ENCODE measurements around the gene CLEC4F.
A peak's percentile ranks its signal among the peaks of the same experiment; 100 is the strongest.

The CLEC4F gene

DNA sequence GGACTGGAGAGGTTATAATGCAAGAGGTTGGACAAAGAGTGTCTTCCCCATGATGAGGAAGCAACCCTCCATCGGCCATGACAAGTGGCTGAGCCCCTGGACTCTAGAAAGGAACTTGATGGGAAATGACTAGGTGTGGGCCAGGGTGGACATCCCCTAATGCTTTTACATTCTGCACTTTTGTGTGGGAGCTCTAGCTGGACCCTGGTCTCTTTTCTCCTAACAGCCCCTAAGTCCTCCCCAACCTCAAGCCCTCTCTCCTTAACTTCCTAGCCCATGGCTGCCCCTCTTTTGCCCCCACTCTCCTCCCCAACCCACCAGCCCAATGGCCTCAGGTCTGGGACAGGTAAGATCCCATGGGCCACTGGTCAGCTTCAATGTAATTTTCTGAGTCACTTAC is 12.8 kb upstream of the CLEC4F start:
- no peak overlapping the region for H3K4me3 ChIP-seq (ENCODE audit: control insufficient read depth in 1 of 7, extremely low read depth in 1 of 7, insufficient read depth in 4 of 7, low read depth in 2 of 7, low read length in 6 of 7)
- no peaks in the 10 kb centered on the region for H3K36me3 ChIP-seq (ENCODE audit: control insufficient read depth in 4 of 4, insufficient read depth in 4 of 4, low read length in 3 of 4)
- H3K4me1 ChIP-seq (ENCODE audit: control extremely low read depth in 1 of 4, control insufficient read depth in 4 of 4, insufficient read depth in 4 of 4, low read length in 3 of 4), result peaks cover 0 to 13% (median 2%) of the 10 kb centered on the region in 4 experiments
- 100% methylated on average over 1 of the region's 1 CpG for WGBS (ENCODE audit: insufficient coverage)
- H3K27ac ChIP-seq (ENCODE audit: insufficient read depth in 1 of 2, low read depth in 1 of 2, low read length in 2 of 2, poor library complexity in 1 of 2, severe bottlenecking in 2 of 2), result no peak overlapping the region
- peaks cover 0 to 6% (median 0%) of the 10 kb centered on the region in 5 experiments for H3K27me3 ChIP-seq (replicated peaks in 2 of 5; ENCODE audit: control insufficient read depth in 4 of 5, insufficient read depth in 5 of 5, low read length in 4 of 5)
- CTCF ChIA-PET, result interaction anchor here (1.0 kb wide), 1 partner anchor 30 kb away, joined by 3 read pairs; no protein-coding TSS in a partner anchor
- DNase-seq, result no peak
- no peaks in the 10 kb centered on the region for H3K9me3 ChIP-seq (ENCODE audit: control extremely low read depth in 1 of 5, control insufficient read depth in 4 of 5, insufficient read depth in 2 of 5, low read depth in 1 of 5, low read length in 4 of 5)
- POLR2A ChIA-PET, result no interaction called here

DNA sequence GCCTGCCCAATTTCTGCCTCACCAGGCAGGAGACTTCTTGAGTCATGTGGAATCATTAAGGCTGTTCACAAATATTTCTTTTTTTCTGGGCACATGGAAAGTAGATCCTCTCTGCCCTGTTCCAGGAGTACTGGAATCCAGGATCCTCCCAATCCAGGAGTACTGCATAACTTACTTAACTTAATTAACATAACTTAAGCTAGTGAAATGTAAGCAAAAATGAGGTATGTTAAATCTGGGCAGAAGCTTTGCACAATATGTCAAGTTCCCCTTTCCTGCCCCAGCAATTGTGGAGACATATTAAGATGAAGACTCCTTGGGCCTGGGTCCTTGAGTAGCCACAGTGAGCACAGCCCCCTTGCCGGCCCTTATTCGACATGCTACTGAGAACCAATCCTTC is 12.0 kb upstream of the CLEC4F start:
- POLR2A ChIA-PET, result no interaction called here
- Histone ChIP-seq H3K36me3 (ENCODE audit: control insufficient read depth in 4 of 4, insufficient read depth in 4 of 4, low read length in 3 of 4) (no peaks in the 10 kb centered on the region), H3K27ac (ENCODE audit: insufficient read depth in 1 of 2, low read depth in 1 of 2, low read length in 2 of 2, poor library complexity in 1 of 2, severe bottlenecking in 2 of 2) (no peak overlapping the region), H3K4me3 (ENCODE audit: control insufficient read depth in 1 of 7, extremely low read depth in 1 of 7, insufficient read depth in 4 of 7, low read depth in 2 of 7, low read length in 6 of 7) (no peak overlapping the region), H3K27me3 (replicated peaks in 2 of 5; ENCODE audit: control insufficient read depth in 4 of 5, insufficient read depth in 5 of 5, low read length in 4 of 5) (peaks cover 0 to 6% (median 0%) of the 10 kb centered on the region in 5 experiments), H3K9me3 (ENCODE audit: control extremely low read depth in 1 of 5, control insufficient read depth in 4 of 5, insufficient read depth in 2 of 5, low read depth in 1 of 5, low read length in 4 of 5) (no peaks in the 10 kb centered on the region), H3K4me1 (ENCODE audit: control extremely low read depth in 1 of 4, control insufficient read depth in 4 of 4, insufficient read depth in 4 of 4, low read length in 3 of 4) (peaks cover 0 to 13% (median 2%) of the 10 kb centered on the region in 4 experiments)
- 92% methylated on average over 2 of the region's 2 CpGs for WGBS (ENCODE audit: insufficient coverage)
- CTCF ChIA-PET, result no interaction called here
- peak in 2 of 3 donors; percentile 30 to 35 for DNase-seq

DNA sequence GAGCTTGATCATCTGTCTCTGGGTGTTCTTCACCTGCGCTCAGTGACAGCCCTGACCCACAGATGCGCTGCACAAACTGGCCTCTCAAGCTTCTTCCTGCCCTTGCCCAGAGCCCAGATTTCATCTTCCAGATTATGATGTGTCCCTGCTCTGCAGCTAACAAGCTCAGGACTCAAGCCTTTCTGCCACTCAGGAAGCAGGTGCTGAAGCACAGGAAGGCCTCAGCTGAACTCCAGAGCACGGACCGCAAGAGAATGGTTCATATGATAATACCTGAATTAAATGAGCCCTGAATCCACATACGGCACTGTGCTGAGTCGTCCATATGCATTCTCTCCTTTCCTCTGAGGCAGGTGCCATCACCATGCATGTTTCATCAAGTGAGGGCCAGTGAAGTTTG is 11.5 kb upstream of the CLEC4F start:
- Histone ChIP-seq H3K27me3 (replicated peaks in 2 of 5; ENCODE audit: control insufficient read depth in 4 of 5, insufficient read depth in 5 of 5, low read length in 4 of 5) (peaks cover 0 to 6% (median 0%) of the 10 kb centered on the region in 5 experiments), H3K9me3 (ENCODE audit: control extremely low read depth in 1 of 5, control insufficient read depth in 4 of 5, insufficient read depth in 2 of 5, low read depth in 1 of 5, low read length in 4 of 5) (no peaks in the 10 kb centered on the region), H3K4me1 (ENCODE audit: control extremely low read depth in 1 of 4, control insufficient read depth in 4 of 4, insufficient read depth in 4 of 4, low read length in 3 of 4) (peaks cover 0 to 13% (median 3%) of the 10 kb centered on the region in 4 experiments), H3K4me3 (ENCODE audit: control insufficient read depth in 1 of 7, extremely low read depth in 1 of 7, insufficient read depth in 4 of 7, low read depth in 2 of 7, low read length in 6 of 7) (no peak overlapping the region), H3K36me3 (ENCODE audit: control insufficient read depth in 4 of 4, insufficient read depth in 4 of 4, low read length in 3 of 4) (no peaks in the 10 kb centered on the region), H3K27ac (ENCODE audit: insufficient read depth in 1 of 2, low read depth in 1 of 2, low read length in 2 of 2, poor library complexity in 1 of 2, severe bottlenecking in 2 of 2) (no peak overlapping the region)
- 27% methylated on average over 4 of the region's 6 CpGs for WGBS (ENCODE audit: insufficient coverage)
- peak in 2 of 3 donors; percentile 62 to 70 for DNase-seq
- ChIA-PET CTCF (no interaction called here), POLR2A (no interaction called here)

DNA sequence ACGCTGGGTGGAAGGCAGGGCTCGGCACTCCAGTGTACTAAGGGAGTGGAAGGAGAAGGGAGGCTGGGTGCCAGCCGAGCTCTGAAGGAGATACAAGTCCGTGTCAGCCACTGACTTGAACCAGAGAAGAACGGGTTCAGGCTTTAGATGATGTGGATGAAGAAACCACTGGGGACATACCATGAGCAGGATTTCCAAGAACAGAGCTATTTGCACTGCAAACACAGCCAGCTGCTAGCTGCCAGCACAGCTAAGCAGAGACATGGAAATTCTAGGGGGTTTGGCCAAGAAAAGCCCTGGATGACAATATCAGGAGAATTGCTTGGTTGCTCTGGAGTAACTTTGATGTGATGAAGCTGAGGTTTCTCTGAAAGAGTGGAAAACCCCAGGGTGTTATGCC is 10.0 kb upstream of the CLEC4F start:
- no peak for DNase-seq
- H3K27ac ChIP-seq (ENCODE audit: insufficient read depth in 1 of 2, low read depth in 1 of 2, low read length in 2 of 2, poor library complexity in 1 of 2, severe bottlenecking in 2 of 2), result no peak overlapping the region
- WGBS (ENCODE audit: insufficient coverage), result 100% methylated on average over 5 of the region's 5 CpGs
- no peaks in the 10 kb centered on the region for H3K9me3 ChIP-seq (ENCODE audit: control extremely low read depth in 1 of 5, control insufficient read depth in 4 of 5, insufficient read depth in 2 of 5, low read depth in 1 of 5, low read length in 4 of 5)
- POLR2A ChIA-PET, result no interaction called here
- no peak overlapping the region for H3K4me3 ChIP-seq (ENCODE audit: control insufficient read depth in 1 of 7, extremely low read depth in 1 of 7, insufficient read depth in 4 of 7, low read depth in 2 of 7, low read length in 6 of 7)
- H3K4me1 ChIP-seq (ENCODE audit: control extremely low read depth in 1 of 4, control insufficient read depth in 4 of 4, insufficient read depth in 4 of 4, low read length in 3 of 4), result peaks cover 0 to 10% (median 3%) of the 10 kb centered on the region in 4 experiments
- H3K27me3 ChIP-seq (replicated peaks in 2 of 5; ENCODE audit: control insufficient read depth in 4 of 5, insufficient read depth in 5 of 5, low read length in 4 of 5), result peaks cover 0 to 6% (median 0%) of the 10 kb centered on the region in 5 experiments
- no peaks in the 10 kb centered on the region for H3K36me3 ChIP-seq (ENCODE audit: control insufficient read depth in 4 of 4, insufficient read depth in 4 of 4, low read length in 3 of 4)
- CTCF ChIA-PET, result interaction anchor here (0.7 kb wide), 1 partner anchor 32 kb away, joined by 3 read pairs; no protein-coding TSS in a partner anchor

DNA sequence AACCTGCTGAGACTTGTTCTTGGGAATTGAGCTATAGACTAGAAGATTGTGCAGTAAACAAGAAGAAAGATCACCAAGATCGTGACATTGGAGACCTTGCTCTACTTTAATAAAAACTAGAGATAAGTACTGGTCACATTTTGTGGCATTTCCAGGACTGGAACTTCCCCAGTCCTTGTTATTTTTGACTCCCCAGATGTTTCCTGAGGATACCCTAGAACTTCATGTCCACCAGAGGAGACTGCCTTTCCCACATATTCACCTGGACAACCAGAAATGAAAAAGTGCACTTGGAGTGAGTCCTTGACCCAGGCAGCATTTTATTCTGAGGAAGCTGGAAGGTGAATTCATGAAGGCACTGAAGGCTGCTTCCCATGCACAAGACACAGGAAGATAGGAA is 9.5 kb upstream of the CLEC4F start:
- WGBS (ENCODE audit: insufficient coverage), result 83% methylated on average over 1 of the region's 1 CpG
- CTCF ChIA-PET, result interaction anchor here (1.4 kb wide), 1 partner anchor 20 kb away, joined by 3 read pairs; no protein-coding TSS in a partner anchor

DNA sequence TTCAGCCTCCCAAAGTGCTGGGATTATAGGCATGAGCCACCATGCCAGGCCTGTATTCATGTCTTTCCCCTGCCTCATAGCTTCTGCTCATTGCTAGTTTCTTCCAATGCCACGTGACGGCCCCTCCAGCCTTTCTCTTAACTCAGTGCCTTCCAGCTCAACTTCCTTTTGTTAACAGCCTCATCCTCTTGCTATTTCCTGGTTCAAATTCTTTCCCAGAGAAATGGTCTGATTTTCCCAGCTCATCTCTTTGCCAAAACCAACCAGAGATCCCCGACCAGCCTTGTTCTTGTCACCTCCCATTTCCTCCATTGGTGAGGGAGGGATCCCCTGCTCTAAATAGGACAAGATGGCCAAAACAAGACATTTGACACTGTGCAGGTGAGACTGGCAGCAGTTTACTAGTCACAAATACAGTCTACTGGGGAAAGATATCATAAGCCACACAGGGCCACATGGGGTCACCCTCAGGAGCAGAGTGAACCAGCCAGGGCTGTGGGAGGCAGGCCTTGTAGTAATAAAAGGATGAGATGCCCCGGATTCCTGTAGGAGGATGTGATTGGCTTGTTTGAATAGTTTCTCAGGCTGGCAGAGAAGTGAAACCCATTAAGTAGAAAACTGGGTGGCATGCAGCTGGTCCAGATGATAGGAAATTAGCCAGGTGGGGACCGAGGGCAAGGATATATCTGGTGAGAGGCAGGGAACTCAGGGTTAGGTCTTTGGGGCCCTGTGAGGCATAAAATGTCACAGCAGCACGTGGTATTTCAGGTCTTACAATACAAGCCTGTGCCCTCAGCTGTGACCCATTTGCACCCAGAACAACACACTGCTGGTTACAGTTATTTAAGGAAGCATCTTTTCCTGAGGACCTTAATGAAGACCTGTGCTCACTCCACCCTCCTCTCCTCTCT is 8.8 kb upstream of the CLEC4F start:
- CTCF ChIA-PET, result interaction anchor here (1.4 kb wide), 1 partner anchor 19 kb away, joined by 3 read pairs; no protein-coding TSS in a partner anchor
- H3K36me3 ChIP-seq (ENCODE audit: control insufficient read depth in 4 of 4, insufficient read depth in 4 of 4, low read length in 3 of 4), result no peaks in the 10 kb centered on the region
- H3K27me3 ChIP-seq (replicated peaks in 2 of 5; ENCODE audit: control insufficient read depth in 4 of 5, insufficient read depth in 5 of 5, low read length in 4 of 5), result peaks cover 0 to 4% (median 0%) of the 10 kb centered on the region in 5 experiments
- WGBS (ENCODE audit: insufficient coverage), result 95% methylated on average over 6 of the region's 6 CpGs
- no peak overlapping the region for H3K27ac ChIP-seq (ENCODE audit: insufficient read depth in 1 of 2, low read depth in 1 of 2, low read length in 2 of 2, poor library complexity in 1 of 2, severe bottlenecking in 2 of 2)
- DNase-seq, result no peak
- H3K4me1 ChIP-seq (ENCODE audit: control extremely low read depth in 1 of 4, control insufficient read depth in 4 of 4, insufficient read depth in 4 of 4, low read length in 3 of 4), result peaks cover 0 to 9% (median 3%) of the 10 kb centered on the region in 4 experiments
- H3K4me3 ChIP-seq (ENCODE audit: control insufficient read depth in 1 of 7, extremely low read depth in 1 of 7, insufficient read depth in 4 of 7, low read depth in 2 of 7, low read length in 6 of 7), result no peak overlapping the region
- H3K9me3 ChIP-seq (ENCODE audit: control extremely low read depth in 1 of 5, control insufficient read depth in 4 of 5, insufficient read depth in 2 of 5, low read depth in 1 of 5, low read length in 4 of 5), result no peaks in the 10 kb centered on the region
- POLR2A ChIA-PET, result no interaction called here

More for the DNA sequence above, 9.5 kb upstream of the CLEC4F start:
- Histone ChIP-seq H3K27ac (ENCODE audit: insufficient read depth in 1 of 2, low read depth in 1 of 2, low read length in 2 of 2, poor library complexity in 1 of 2, severe bottlenecking in 2 of 2) (no peak overlapping the region), H3K4me3 (ENCODE audit: control insufficient read depth in 1 of 7, extremely low read depth in 1 of 7, insufficient read depth in 4 of 7, low read depth in 2 of 7, low read length in 6 of 7) (no peak overlapping the region), H3K9me3 (ENCODE audit: control extremely low read depth in 1 of 5, control insufficient read depth in 4 of 5, insufficient read depth in 2 of 5, low read depth in 1 of 5, low read length in 4 of 5) (no peaks in the 10 kb centered on the region), H3K36me3 (ENCODE audit: control insufficient read depth in 4 of 4, insufficient read depth in 4 of 4, low read length in 3 of 4) (no peaks in the 10 kb centered on the region), H3K27me3 (replicated peaks in 2 of 5; ENCODE audit: control insufficient read depth in 4 of 5, insufficient read depth in 5 of 5, low read length in 4 of 5) (peaks cover 0 to 4% (median 0%) of the 10 kb centered on the region in 5 experiments), H3K4me1 (ENCODE audit: control extremely low read depth in 1 of 4, control insufficient read depth in 4 of 4, insufficient read depth in 4 of 4, low read length in 3 of 4) (peaks cover 0 to 9% (median 3%) of the 10 kb centered on the region in 4 experiments)
- POLR2A ChIA-PET, result no interaction called here
- DNase-seq, result no peak

DNA sequence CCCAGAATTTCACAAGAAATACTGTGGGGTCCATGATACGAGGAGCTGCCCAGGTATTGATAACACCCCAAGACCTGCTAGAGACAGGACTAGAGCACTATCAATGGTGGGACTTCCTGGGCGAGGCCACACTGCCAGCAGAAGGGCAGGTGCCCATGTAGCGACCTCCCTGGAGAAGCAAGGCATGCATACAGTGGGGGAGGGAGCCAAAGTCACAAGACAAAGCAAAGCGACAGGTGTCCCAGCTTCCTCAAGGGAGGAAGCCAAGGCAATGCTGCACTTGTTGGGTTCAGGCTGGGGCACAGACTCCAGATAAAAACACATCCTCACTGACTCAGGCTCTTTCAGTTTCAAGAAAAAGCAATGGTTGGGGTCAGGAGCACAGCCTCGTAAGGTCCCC is 7.7 kb upstream of the CLEC4F start:
- H3K27ac ChIP-seq (ENCODE audit: insufficient read depth in 1 of 2, low read depth in 1 of 2, low read length in 2 of 2, poor library complexity in 1 of 2, severe bottlenecking in 2 of 2), result no peak overlapping the region

More for the DNA sequence above, 7.7 kb upstream of the CLEC4F start:
- Histone ChIP-seq H3K4me3 (ENCODE audit: control insufficient read depth in 1 of 7, extremely low read depth in 1 of 7, insufficient read depth in 4 of 7, low read depth in 2 of 7, low read length in 6 of 7) (no peak overlapping the region), H3K36me3 (ENCODE audit: control insufficient read depth in 4 of 4, insufficient read depth in 4 of 4, low read length in 3 of 4) (no peaks in the 10 kb centered on the region), H3K27me3 (replicated peaks in 2 of 5; ENCODE audit: control insufficient read depth in 4 of 5, insufficient read depth in 5 of 5, low read length in 4 of 5) (peaks cover 0 to 4% (median 0%) of the 10 kb centered on the region in 5 experiments), H3K4me1 (ENCODE audit: control extremely low read depth in 1 of 4, control insufficient read depth in 4 of 4, insufficient read depth in 4 of 4, low read length in 3 of 4) (peaks cover 0 to 9% (median 3%) of the 10 kb centered on the region in 4 experiments), H3K9me3 (ENCODE audit: control extremely low read depth in 1 of 5, control insufficient read depth in 4 of 5, insufficient read depth in 2 of 5, low read depth in 1 of 5, low read length in 4 of 5) (no peaks in the 10 kb centered on the region)
- CTCF ChIA-PET, result no interaction called here
- 97% methylated on average over 5 of the region's 5 CpGs for WGBS (ENCODE audit: insufficient coverage)
- POLR2A ChIA-PET, result no interaction called here
- DNase-seq, result no peak
